Measurements from ENCODE around the gene POLR2E. TPM values are rescaled to one million over a fixed set of nuclear protein-coding genes. Genes with fewer than 3 reads are reported as not detected.

Gene POLR2E
- total RNA-seq, 1 experiment from 2014 or later = 173 TPM

DNA sequence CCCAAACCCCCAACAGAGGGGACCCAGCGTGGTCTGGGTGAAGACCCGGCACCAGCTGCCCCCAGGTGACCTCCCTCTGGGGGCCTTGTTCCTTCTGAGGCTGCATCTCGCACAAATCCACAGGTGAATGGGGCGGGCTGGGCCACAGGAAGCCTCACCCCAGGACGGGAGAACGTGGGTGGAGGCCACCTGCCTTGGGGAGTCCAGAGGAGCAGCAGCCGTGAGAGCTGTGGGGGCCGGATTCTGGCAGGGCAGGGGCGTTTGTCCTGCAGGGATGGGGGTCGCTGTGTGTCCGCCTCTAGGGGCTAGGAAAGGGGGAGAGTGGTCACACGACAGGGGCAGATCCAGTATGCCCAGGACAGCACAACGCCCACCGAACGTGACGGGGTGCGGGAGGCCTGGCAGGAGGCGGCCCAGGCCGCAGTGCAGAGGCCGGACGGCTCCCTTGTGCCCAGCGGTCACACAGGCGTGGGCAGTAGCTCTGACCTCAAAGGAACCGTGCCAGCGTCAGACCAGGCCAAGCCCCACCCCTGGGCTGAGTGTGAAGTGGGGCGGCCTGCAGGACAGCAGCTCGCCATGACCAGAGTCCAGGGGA is 6.7 kb downstream of the POLR2E start:
- H3K4me1 ChIP-seq (replicated peaks) = no peaks in the 10 kb centered on the region; the same call in 1 of the 2 replicates
- no peak for DNase-seq (ENCODE audit: low read depth in 1 of 2, low spot score in 2 of 2)
- H3K9me3 ChIP-seq (replicated peaks) = no peaks in the 10 kb centered on the region
- no peak overlapping the region for H3K27ac ChIP-seq
- peaks cover 4% of the 10 kb centered on the region; the same call in 1 of the 2 replicates for H3K27me3 ChIP-seq (replicated peaks)
- no peak overlapping the region for H3K4me3 ChIP-seq
- H3K36me3 ChIP-seq = peaks cover 48% of the 10 kb centered on the region

DNA sequence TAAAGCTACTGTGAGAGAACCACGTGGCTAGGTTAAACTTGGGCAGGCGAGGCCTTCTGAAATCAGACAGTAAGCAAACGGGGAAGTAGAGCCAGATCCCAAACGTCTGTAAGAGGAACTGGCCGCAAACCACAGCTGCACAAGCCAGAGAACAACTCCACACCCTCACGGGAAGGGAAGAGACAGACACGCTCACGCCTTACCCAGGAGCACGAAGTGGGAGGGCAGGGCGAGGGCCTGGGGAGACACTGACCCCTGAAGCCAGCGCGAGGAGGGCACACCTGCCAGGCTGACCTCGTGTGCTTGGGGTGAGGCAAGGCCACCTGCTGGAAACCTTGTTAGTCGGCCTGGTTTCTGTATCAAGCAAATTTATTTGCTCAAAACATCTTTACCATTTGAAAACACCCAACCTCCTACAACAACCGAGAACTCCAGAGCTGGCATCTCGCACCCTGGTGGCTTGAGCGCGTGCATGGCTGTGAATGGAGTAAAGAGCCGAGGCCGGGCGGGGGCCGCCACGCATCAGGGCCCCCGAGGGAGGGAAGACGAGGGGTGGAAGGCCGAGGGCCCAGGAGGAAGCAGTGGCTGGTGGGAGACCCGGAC is 7.3 kb downstream of the POLR2E start:
- Histone ChIP-seq H3K36me3 (peaks cover 44% of the 10 kb centered on the region), H3K9me3 (replicated peaks) (no peaks in the 10 kb centered on the region), H3K4me1 (replicated peaks) (no peaks in the 10 kb centered on the region), H3K4me3 (no peak overlapping the region), H3K27ac (no peak overlapping the region), H3K27me3 (replicated peaks) (peaks cover 8% of the 10 kb centered on the region; the same call in 1 of the 2 replicates)
- no peak for DNase-seq (ENCODE audit: low read depth in 1 of 2, low spot score in 2 of 2)

DNA sequence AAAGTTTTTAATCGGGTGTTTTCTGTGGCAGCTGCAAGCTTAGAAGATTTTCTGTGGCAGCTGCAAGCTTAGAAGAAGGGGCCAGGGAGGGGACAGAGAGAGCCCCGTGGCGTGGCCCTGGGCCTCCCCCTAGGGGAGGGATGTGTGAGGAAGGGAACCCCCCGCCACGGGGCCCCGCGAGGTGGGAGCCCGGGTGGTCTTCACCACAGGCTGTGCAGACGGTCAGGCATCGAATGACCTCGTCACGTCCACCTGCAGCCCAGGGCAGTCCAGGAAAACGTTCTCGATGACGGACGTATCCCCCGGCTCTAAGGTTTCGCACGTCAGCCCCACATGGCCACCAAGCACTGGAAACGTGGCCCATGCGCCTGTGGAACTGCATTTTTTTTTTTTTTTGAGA is 8.6 kb downstream of the POLR2E start:
- H3K4me1 ChIP-seq (replicated peaks) = peaks cover 5% of the 10 kb centered on the region; the same call in 1 of the 2 replicates
- H3K9me3 ChIP-seq (replicated peaks) = no peaks in the 10 kb centered on the region
- H3K4me3 ChIP-seq = no peak overlapping the region
- DNase-seq (ENCODE audit: low read depth in 1 of 2, low spot score in 2 of 2) = no peak
- H3K27ac ChIP-seq = no peak overlapping the region
- H3K27me3 ChIP-seq (replicated peaks) = peaks cover 15% of the 10 kb centered on the region; the same call in 1 of the 2 replicates
- H3K36me3 ChIP-seq = peaks cover 36% of the 10 kb centered on the region

DNA sequence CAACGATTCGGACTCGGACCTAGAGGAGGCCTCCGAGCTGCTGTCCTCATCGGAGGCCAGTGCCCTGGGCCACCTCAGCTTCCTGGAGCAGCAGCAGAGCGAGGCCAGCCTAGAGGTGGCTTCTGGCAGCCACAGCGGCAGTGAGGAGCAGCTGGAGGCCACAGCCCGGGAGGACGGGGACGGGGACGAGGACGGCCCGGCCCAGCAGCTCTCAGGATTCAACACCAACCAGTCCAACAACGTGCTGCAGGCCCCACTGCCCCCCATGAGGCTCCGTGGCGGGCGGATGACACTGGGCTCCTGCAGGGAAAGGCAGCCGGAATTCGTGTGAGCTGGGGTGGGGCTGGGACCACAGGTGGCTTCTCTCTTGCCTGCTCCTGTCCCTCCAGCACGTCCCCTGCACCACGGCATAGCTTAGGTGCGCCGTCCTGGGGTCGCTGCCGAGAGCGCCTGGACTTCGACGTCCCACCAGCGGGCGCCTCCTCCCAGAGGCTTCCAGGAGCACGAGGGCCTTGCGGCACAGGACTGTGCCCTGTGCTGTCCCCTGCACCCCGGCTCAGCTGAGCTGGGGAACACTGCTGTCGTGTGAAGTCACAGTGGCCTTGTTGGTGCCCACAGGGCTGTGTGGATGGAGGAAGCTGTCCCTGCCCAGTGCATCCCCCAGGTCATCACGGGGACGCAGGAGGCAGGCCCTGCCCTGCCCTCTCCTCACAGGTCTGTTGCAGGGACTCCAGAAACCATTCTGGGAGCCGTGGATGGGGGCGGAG is 9.3 kb downstream of the POLR2E start:
- no peak for DNase-seq (ENCODE audit: low read depth in 1 of 2, low spot score in 2 of 2)

DNA sequence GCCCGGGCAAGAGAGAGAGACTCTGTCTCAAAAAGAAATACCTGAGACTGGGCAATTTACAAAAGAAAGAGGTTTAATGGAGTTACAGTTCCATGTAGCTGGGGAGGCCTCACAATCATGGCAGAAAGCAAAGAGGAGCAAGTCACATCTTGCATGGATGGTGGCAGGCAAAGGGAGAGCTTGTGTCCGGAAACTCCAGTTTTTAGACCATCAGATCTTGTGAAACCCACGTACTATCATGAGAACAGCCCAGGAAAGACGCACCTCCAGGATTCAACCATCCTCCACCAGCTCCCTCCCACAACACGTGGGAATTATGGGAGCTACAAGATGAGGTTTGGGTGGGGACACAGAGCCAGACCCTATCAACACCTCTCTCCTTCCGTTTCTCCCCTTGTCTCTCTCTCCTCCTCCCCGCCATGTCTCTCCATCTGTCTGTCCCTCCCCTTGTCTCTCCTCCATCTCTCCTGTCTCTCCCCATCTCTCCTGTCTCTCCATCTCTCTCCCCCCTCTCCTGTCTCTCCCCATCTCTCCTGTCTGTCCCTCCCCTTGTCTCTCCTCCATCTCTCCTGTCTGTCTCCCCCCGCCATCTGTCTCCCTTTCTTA is 10.0 kb downstream of the POLR2E start:
- no peak for DNase-seq (ENCODE audit: low read depth in 1 of 2, low spot score in 2 of 2)
- peaks cover 24% of the 10 kb centered on the region for H3K36me3 ChIP-seq
- 0 out of 2 replicates have a peak, but pooled peaks cover 2% of the 10 kb centered on the region for H3K9me3 ChIP-seq (replicated peaks)
- no peak overlapping the region for H3K4me3 ChIP-seq
- H3K4me1 ChIP-seq (replicated peaks) = peaks cover 5% of the 10 kb centered on the region; the same call in 1 of the 2 replicates
- H3K27ac ChIP-seq = no peak overlapping the region
- H3K27me3 ChIP-seq (replicated peaks) = peaks cover 15% of the 10 kb centered on the region; the same call in 1 of the 2 replicates

More for the DNA sequence above, 9.3 kb downstream of the POLR2E start:
- Histone ChIP-seq H3K27ac (no peak overlapping the region), H3K4me3 (no peak overlapping the region), H3K4me1 (replicated peaks) (peaks cover 5% of the 10 kb centered on the region; the same call in 1 of the 2 replicates), H3K27me3 (replicated peaks) (peaks cover 15% of the 10 kb centered on the region; the same call in 1 of the 2 replicates), H3K36me3 (peaks cover 29% of the 10 kb centered on the region), H3K9me3 (replicated peaks) (0 out of 2 replicates have a peak, but pooled peaks cover under 1% of the 10 kb centered on the region)

DNA sequence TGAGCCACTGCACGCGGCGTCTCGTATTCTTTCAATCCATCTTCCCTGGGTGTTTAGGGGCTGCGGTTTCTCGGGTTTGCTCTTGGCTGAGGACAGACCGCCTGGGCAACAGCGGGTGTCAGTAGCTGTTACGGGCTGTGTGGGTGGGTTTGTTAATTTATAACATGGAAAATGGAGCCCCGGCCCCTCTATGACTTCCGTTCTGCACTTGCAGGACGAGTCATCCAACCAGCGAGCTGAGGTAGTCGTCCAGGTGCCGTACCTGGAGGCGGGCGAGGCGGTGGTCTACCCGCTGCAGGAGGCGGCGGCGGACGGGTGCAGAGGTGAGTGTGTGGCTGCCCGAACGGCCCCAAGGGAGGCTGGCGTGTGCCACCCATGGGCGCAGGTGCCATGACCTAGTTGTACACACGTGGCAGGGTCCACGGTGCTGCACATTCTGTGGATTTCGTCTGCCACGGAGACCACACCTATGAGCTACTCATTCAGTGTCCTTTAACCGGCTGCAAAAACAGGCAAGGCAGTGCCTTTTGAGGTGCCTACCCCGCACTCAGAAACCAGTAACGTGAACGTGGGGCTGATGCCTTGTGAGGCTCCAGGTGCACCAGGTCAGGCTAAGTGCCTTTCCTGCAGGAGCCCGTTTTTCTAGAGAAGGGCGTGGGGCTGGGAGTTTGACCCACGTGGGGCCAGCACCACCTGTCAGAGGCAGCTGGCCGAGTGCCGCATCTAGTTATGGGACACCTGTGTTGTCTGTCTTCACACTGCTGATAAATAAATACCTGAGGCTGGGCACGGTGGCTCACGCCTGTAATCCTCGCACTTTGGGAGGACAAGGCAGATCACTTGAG is 10.9 kb downstream of the POLR2E start:
- H3K36me3 ChIP-seq = peaks cover 19% of the 10 kb centered on the region
- no peak overlapping the region for H3K4me3 ChIP-seq
- H3K27ac ChIP-seq = no peak overlapping the region
- peaks cover 5% of the 10 kb centered on the region; the same call in 1 of the 2 replicates for H3K4me1 ChIP-seq (replicated peaks)
- H3K9me3 ChIP-seq (replicated peaks) = 0 out of 2 replicates have a peak, but pooled peaks cover 2% of the 10 kb centered on the region
- DNase-seq (ENCODE audit: low read depth in 1 of 2, low spot score in 2 of 2) = no peak
- peaks cover 15% of the 10 kb centered on the region; the same call in 1 of the 2 replicates for H3K27me3 ChIP-seq (replicated peaks)

DNA sequence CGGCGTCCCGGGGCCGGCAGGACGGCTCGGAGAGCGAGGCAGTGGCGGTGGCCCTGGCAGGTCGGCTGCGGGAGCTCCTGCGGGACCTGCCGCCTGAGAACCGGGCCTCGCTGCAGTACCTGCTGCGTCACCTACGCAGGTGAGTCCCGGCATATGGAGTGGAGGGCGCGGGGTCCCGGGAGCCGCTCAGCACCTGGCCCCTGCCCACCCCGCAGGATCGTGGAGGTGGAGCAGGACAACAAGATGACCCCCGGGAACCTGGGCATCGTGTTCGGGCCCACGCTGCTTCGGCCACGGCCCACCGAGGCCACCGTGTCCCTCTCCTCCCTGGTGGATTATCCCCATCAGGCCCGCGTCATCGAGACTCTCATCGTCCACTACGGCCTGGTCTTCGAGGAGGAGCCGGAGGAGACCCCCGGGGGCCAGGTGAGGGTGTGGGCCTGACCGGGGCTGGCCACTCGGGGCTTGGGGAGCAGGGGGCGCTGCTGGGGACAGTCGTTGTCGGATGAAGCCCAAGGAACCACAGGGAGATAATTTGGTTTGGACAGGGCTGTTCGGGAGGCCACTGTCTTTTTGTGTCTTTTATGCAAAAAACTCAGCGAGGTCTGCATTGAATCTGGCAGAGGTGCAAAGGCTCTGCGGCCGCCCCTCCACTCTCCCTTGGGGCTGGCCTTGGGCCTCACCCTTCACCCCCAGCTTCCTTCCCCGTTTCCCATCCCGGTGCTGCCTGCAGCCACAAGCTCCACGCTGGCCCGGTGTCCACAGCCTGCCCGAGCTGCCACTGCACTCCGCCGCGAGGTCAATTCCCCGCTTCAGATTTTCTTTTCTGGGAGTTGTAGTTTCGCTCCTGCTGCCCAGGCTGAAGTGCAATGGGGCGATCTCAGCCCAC is 12.0 kb downstream of the POLR2E start:
- no peak for DNase-seq (ENCODE audit: low read depth in 1 of 2, low spot score in 2 of 2)
- Histone ChIP-seq H3K27me3 (replicated peaks) (peaks cover 15% of the 10 kb centered on the region; the same call in 1 of the 2 replicates), H3K27ac (no peak overlapping the region), H3K4me1 (replicated peaks) (peaks cover 5% of the 10 kb centered on the region; the same call in 1 of the 2 replicates), H3K36me3 (peaks cover 8% of the 10 kb centered on the region), H3K4me3 (no peak overlapping the region), H3K9me3 (replicated peaks) (0 out of 2 replicates have a peak, but pooled peaks cover 2% of the 10 kb centered on the region)

DNA sequence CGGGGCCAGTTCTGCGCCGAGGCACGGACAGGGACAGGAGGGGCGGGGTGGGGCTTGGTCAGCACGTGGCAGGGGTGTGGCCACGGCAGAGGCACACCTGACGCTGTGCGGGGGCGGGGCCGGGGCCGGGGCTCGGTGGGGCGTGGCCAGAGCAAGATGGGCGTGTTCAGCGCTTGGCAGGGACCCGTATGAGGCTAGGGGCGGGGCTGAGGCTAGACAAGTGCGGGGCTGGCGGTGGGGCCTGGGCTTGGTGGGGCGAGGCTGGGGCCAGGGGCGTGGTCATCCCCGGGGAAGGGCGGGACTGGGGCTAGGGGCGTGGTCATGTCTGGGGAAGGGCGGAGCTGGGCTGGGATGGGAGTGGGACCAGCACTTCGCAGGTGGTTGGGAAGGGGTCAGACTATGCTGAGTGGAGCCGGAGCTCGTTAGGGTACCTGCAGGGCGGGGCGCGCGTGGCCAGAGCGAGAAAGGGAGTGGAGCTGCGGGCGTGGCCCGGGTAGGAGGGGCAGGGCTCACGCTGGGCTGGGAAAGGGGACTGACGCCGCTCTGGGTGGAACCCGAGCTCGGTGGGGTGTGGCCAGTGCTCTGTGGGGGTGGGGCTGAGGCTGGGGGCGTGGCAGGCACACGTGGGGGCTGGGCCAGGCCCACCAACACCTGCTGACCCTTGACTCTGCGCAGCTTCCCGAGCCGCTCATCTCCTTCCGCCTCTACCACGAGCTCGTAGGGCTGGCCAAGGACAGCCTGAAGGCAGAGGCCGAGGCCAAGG is 12.8 kb downstream of the POLR2E start:
- Histone ChIP-seq H3K4me3 (no peak overlapping the region), H3K27ac (no peak overlapping the region), H3K36me3 (peaks cover 2% of the 10 kb centered on the region; the same call in 1 of the 2 replicates), H3K9me3 (replicated peaks) (0 out of 2 replicates have a peak, but pooled peaks cover 2% of the 10 kb centered on the region), H3K4me1 (replicated peaks) (peaks cover 5% of the 10 kb centered on the region; the same call in 1 of the 2 replicates), H3K27me3 (replicated peaks) (peaks cover 15% of the 10 kb centered on the region; the same call in 1 of the 2 replicates)
- DNase-seq (ENCODE audit: low read depth in 1 of 2, low spot score in 2 of 2) = no peak

DNA sequence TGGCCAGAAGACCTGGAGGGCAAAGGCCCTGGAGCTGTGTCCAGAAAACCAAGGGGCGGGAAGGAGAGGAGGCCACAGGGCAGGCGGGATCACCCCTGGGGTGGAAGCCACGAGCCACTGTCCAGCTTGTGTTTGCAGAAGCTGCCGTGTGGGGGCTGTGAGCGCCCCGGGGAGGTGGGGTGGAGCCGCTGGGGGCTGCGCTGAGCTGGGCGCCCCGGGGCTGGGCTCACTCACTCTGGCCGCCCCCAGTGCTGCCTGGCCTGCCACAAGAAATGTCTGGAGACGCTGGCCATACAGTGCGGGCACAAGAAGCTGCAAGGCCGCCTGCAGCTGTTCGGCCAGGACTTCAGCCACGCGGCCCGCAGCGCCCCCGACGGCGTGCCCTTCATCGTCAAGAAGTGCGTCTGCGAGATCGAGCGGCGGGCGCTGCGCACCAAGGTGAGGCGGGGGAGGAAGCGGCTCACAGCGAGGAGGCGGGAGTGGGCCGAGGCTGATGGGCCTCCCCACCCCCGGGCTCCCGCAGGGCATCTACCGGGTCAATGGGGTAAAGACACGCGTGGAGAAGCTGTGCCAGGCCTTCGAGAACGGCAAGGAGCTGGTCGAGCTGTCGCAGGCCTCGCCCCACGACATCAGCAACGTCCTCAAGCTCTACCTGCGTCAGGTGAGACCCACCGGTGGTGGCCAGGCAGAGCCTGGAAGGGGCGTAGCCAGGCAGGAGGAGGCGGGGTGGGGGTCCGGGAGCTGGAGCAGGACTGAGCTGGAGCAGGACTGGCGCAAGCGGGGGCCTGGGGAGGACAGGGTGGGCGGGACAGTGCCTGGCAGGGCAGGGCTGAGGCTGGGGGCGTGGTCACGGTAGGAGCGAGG is 13.6 kb downstream of the POLR2E start:
- Histone ChIP-seq H3K9me3 (replicated peaks) (0 out of 2 replicates have a peak, but pooled peaks cover 2% of the 10 kb centered on the region), H3K27me3 (replicated peaks) (peaks cover 19% of the 10 kb centered on the region; the same call in 1 of the 2 replicates), H3K4me1 (replicated peaks) (peaks cover 5% of the 10 kb centered on the region; the same call in 1 of the 2 replicates), H3K27ac (no peak overlapping the region), H3K4me3 (no peak overlapping the region), H3K36me3 (no peaks in the 10 kb centered on the region)
- DNase-seq (ENCODE audit: low read depth in 1 of 2, low spot score in 2 of 2) = no peak

DNA sequence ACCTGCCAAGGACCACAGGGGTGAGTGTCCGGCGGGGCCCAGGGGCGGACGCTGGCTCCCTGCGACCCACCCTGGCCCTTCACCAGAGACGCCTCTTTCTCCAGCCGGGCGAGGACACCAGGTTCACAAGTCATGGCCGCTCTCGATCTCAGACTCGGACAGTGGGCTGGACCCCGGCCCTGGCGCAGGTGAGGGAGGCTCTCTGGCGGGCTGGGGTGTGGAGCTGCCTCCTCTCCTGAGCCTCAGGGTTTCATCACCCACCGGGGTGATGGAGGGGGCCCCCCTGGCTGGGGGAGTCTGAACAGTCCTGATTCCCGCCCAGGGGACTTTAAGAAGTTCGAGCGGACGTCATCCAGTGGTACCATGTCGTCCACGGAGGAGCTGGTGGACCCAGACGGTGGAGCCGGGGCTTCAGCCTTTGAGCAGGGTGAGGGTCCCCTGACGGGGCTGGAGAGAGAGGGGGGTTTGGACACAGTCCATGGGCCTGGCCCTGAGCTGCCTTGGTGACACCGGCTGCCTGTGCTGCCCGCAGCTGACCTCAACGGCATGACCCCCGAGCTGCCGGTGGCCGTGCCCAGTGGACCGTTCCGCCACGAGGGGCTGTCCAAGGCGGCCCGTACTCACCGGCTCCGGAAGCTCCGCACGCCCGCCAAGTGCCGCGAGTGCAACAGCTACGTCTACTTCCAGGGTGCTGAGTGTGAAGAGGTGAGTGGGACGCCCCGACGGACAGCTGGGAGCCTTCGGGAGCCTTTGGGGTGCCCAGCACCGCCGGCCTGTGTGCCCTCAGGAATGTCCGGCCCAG is 14.6 kb downstream of the POLR2E start:
- Histone ChIP-seq H3K4me3 (no peak overlapping the region), H3K27me3 (replicated peaks) (peaks cover 20% of the 10 kb centered on the region; the same call in 1 of the 2 replicates), H3K4me1 (replicated peaks) (peaks cover 5% of the 10 kb centered on the region; the same call in 1 of the 2 replicates), H3K27ac (no peak overlapping the region), H3K36me3 (no peaks in the 10 kb centered on the region), H3K9me3 (replicated peaks) (0 out of 2 replicates have a peak, but pooled peaks cover 2% of the 10 kb centered on the region)
- DNase-seq (ENCODE audit: low read depth in 1 of 2, low spot score in 2 of 2) = no peak

Measured in SJSA1 (cell line).